Esophagus squamous epithelium (tissue), 4 donors: ENCODE measurements around the gene MTARC1.

Experiments
- POLR2A ChIP-seq, 4 donors: fragments of 450-650 bp; IDR thresholded peaks; one replicate each; pipeline ENCODE4 v1.6.1; 2017; ENCODE audit warnings: antibody characterized with exemption in 4 of 4, mild to moderate bottlenecking in 4 of 4, moderate library complexity in 3 of 4
- TF ChIP-seq, protein P1 (sequence below), 6 experiments: fragments of 450-650 bp in 4 of 6; fragments of 200-600 bp in 2 of 6; sonication (generic) in 2 of 6; IDR thresholded peaks; one replicate each; pipeline ENCODE4 v1.5.1; 2016 to 2019; ENCODE audit warnings: antibody characterized with exemption in 6 of 6, mild to moderate bottlenecking in 4 of 6, moderate library complexity in 4 of 6

- TF ChIP-seq, protein P1, sequence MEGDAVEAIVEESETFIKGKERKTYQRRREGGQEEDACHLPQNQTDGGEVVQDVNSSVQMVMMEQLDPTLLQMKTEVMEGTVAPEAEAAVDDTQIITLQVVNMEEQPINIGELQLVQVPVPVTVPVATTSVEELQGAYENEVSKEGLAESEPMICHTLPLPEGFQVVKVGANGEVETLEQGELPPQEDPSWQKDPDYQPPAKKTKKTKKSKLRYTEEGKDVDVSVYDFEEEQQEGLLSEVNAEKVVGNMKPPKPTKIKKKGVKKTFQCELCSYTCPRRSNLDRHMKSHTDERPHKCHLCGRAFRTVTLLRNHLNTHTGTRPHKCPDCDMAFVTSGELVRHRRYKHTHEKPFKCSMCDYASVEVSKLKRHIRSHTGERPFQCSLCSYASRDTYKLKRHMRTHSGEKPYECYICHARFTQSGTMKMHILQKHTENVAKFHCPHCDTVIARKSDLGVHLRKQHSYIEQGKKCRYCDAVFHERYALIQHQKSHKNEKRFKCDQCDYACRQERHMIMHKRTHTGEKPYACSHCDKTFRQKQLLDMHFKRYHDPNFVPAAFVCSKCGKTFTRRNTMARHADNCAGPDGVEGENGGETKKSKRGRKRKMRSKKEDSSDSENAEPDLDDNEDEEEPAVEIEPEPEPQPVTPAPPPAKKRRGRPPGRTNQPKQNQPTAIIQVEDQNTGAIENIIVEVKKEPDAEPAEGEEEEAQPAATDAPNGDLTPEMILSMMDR (IDR thresholded peaks at IDR 0.05): no peak
- TF ChIP-seq POLR2A (IDR thresholded peaks at IDR 0.05): no peak
Measured at GRCh38 chr1:220812308-220812707, 25.6 kb downstream of the MTARC1 start.
